ENCODE results near the gene SLC66A1. TPM values are rescaled to one million over a fixed set of nuclear protein-coding genes. Genes with fewer than 3 reads are reported as not detected.
A peak's percentile ranks its signal among the peaks of the same experiment; 100 is the strongest.

SLC66A1 gene
- total and polyA plus RNA-seq, 5 donors from 2014 or later = 3.2 to 8.7 (median 5.2) TPM

DNA sequence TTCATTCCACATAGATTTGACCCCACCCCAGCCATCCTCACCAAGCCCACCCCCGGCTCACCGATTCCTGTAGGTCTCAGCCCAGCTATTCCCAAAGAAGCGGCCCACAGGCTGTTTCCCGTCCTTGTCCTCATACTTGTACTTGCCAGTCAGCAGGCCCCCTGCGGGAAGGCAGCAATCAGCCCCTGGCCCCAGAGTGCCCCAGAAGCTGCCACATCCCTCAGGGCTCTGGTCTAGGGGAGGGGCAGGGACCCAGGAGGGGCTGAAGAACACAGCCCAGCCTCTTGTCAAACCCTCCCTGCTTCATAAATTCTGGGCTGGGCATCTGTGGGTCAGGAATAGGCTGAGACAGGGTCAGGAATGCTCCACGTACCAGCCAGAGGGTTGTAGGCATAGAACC lies 5.2 kb upstream of the SLC66A1 start:
- Histone ChIP-seq H3K36me3 (ENCODE audit: control insufficient read depth, insufficient read depth, low read length) (peaks cover 43% of the 10 kb centered on the region), H3K9me3 (ENCODE audit: control insufficient read depth in 2 of 2, low read length in 2 of 2) (no peaks in the 10 kb centered on the region), H3K4me3 (ENCODE audit: low read depth, low read length) (no peak overlapping the region), H3K27ac (ENCODE audit: insufficient read depth, low read length, poor library complexity, severe bottlenecking) (no peak overlapping the region), H3K27me3 (ENCODE audit: control insufficient read depth, insufficient read depth, low read length) (no peaks in the 10 kb centered on the region), H3K4me1 (ENCODE audit: control insufficient read depth, insufficient read depth, low read length, poor library complexity, severe bottlenecking) (peaks cover 12% of the 10 kb centered on the region)
- DNase-seq = no peak
- no peaks in the 10 kb centered on the region for H3K9me3 Mint-ChIP-seq
- H3K4me3 Mint-ChIP-seq = no peak overlapping the region
- no peaks in the 10 kb centered on the region for H3K27me3 Mint-ChIP-seq
- no peak for ATAC-seq (ENCODE audit: low read depth in 2 of 2)
- H3K27ac Mint-ChIP-seq = no peak overlapping the region
- H3K4me1 Mint-ChIP-seq = peaks cover 0 to 30% (median 18%) of the 10 kb centered on the region in 4 donors
- H3K36me3 Mint-ChIP-seq = peaks cover 40% of the 10 kb centered on the region

GRCh38 chr1:19307794-19308508 lies 4.2 kb upstream of the SLC66A1 start:
- Mint-ChIP-seq H3K36me3 (peaks cover 36% of the 10 kb centered on the region), H3K9me3 (no peaks in the 10 kb centered on the region), H3K4me1 (peaks cover 0 to 34% (median 20%) of the 10 kb centered on the region in 4 donors), H3K27me3 (no peaks in the 10 kb centered on the region), H3K4me3 (peak overlapping the region; percentile 13 to 72 (median 48)), H3K27ac (no peak overlapping the region)
- ATAC-seq (ENCODE audit: low read depth in 2 of 2) (no peak), DNase-seq (no peak)
- no peak overlapping the region for H3K4me3 ChIP-seq (ENCODE audit: low read depth, low read length)
- no peaks in the 10 kb centered on the region for H3K27me3 ChIP-seq (ENCODE audit: control insufficient read depth, insufficient read depth, low read length)
- peaks cover 42% of the 10 kb centered on the region for H3K36me3 ChIP-seq (ENCODE audit: control insufficient read depth, insufficient read depth, low read length)
- H3K27ac ChIP-seq (ENCODE audit: insufficient read depth, low read length, poor library complexity, severe bottlenecking) = no peak overlapping the region
- H3K4me1 ChIP-seq (ENCODE audit: control insufficient read depth, insufficient read depth, low read length, poor library complexity, severe bottlenecking) = peaks cover 19% of the 10 kb centered on the region
- no peaks in the 10 kb centered on the region for H3K9me3 ChIP-seq (ENCODE audit: control insufficient read depth in 2 of 2, low read length in 2 of 2)

DNA sequence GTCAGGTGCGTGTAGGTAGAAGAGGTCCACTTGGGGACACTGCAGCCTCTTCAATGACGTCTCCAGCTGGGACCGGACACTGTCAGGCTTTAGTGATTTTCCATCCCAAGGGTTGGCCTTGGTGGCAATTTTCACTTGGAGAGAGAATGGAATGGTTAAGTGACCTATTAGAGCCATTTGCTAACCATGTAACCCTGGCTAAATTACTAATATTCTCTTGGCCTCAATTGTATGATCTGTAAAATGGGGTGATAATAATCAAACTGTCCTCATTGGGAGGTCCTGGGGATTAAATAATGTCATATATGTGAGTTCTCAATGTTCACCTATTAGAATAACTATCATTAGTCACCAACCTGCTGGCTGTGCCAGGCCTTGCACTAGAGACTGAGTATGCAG lies 3.6 kb upstream of the SLC66A1 start:
- H3K4me3 Mint-ChIP-seq = peak overlapping the region in 2 of 4 donors; percentile 70 to 86
- Histone ChIP-seq H3K4me1 (ENCODE audit: control insufficient read depth, insufficient read depth, low read length, poor library complexity, severe bottlenecking) (peaks cover 25% of the 10 kb centered on the region), H3K9me3 (ENCODE audit: control insufficient read depth in 2 of 2, low read length in 2 of 2) (no peaks in the 10 kb centered on the region), H3K4me3 (ENCODE audit: low read depth, low read length) (no peak overlapping the region), H3K27ac (ENCODE audit: insufficient read depth, low read length, poor library complexity, severe bottlenecking) (no peak overlapping the region), H3K36me3 (ENCODE audit: control insufficient read depth, insufficient read depth, low read length) (peaks cover 36% of the 10 kb centered on the region), H3K27me3 (ENCODE audit: control insufficient read depth, insufficient read depth, low read length) (no peaks in the 10 kb centered on the region)
- ATAC-seq (ENCODE audit: low read depth in 2 of 2) = no peak
- H3K27ac Mint-ChIP-seq = no peak overlapping the region
- H3K4me1 Mint-ChIP-seq = peaks cover 0 to 39% (median 25%) of the 10 kb centered on the region in 4 donors
- H3K9me3 Mint-ChIP-seq = no peaks in the 10 kb centered on the region
- H3K36me3 Mint-ChIP-seq = peaks cover 33% of the 10 kb centered on the region
- no peak for DNase-seq
- H3K27me3 Mint-ChIP-seq = no peaks in the 10 kb centered on the region

- no peak for ATAC-seq (ENCODE audit: low read depth in 2 of 2)
- DNase-seq = no peak
- Histone ChIP-seq H3K4me1 (ENCODE audit: control insufficient read depth, insufficient read depth, low read length, poor library complexity, severe bottlenecking) (peaks cover 26% of the 10 kb centered on the region), H3K27ac (ENCODE audit: insufficient read depth, low read length, poor library complexity, severe bottlenecking) (no peak overlapping the region), H3K36me3 (ENCODE audit: control insufficient read depth, insufficient read depth, low read length) (peaks cover 30% of the 10 kb centered on the region), H3K27me3 (ENCODE audit: control insufficient read depth, insufficient read depth, low read length) (no peaks in the 10 kb centered on the region), H3K9me3 (ENCODE audit: control insufficient read depth in 2 of 2, low read length in 2 of 2) (no peaks in the 10 kb centered on the region), H3K4me3 (ENCODE audit: low read depth, low read length) (no peak overlapping the region)
- Mint-ChIP-seq H3K27me3 (no peaks in the 10 kb centered on the region), H3K4me1 (peaks cover 0 to 44% (median 26%) of the 10 kb centered on the region in 4 donors), H3K9me3 (no peaks in the 10 kb centered on the region), H3K27ac (no peak overlapping the region), H3K4me3 (peak overlapping the region; percentile 5 to 86 (median 48)), H3K36me3 (peaks cover 29% of the 10 kb centered on the region)
These were observed 2.9 kb upstream of the SLC66A1 start for GRCh38 chr1:19309123-19309813.

GRCh38 chr1:19310061-19310460 lies 2.1 kb upstream of the SLC66A1 start:
- H3K27ac ChIP-seq (ENCODE audit: insufficient read depth, low read length, poor library complexity, severe bottlenecking) = no peak overlapping the region
- peaks cover 22% of the 10 kb centered on the region for H3K36me3 ChIP-seq (ENCODE audit: control insufficient read depth, insufficient read depth, low read length)
- H3K9me3 Mint-ChIP-seq = no peaks in the 10 kb centered on the region
- peak overlapping the region; percentile 59 to 97 (median 82) for H3K4me3 Mint-ChIP-seq
- ATAC-seq (ENCODE audit: low read depth in 2 of 2) (no peak), DNase-seq (no peak)
- no peak overlapping the region for H3K4me3 ChIP-seq (ENCODE audit: low read depth, low read length)
- H3K4me1 Mint-ChIP-seq = peaks cover 0 to 44% (median 26%) of the 10 kb centered on the region in 4 donors
- H3K27me3 Mint-ChIP-seq = no peaks in the 10 kb centered on the region
- peaks cover 21% of the 10 kb centered on the region for H3K36me3 Mint-ChIP-seq
- peaks cover 26% of the 10 kb centered on the region for H3K4me1 ChIP-seq (ENCODE audit: control insufficient read depth, insufficient read depth, low read length, poor library complexity, severe bottlenecking)
- H3K27ac Mint-ChIP-seq = no peak overlapping the region
- H3K9me3 ChIP-seq (ENCODE audit: control insufficient read depth in 2 of 2, low read length in 2 of 2) = no peaks in the 10 kb centered on the region
- no peaks in the 10 kb centered on the region for H3K27me3 ChIP-seq (ENCODE audit: control insufficient read depth, insufficient read depth, low read length)

DNA sequence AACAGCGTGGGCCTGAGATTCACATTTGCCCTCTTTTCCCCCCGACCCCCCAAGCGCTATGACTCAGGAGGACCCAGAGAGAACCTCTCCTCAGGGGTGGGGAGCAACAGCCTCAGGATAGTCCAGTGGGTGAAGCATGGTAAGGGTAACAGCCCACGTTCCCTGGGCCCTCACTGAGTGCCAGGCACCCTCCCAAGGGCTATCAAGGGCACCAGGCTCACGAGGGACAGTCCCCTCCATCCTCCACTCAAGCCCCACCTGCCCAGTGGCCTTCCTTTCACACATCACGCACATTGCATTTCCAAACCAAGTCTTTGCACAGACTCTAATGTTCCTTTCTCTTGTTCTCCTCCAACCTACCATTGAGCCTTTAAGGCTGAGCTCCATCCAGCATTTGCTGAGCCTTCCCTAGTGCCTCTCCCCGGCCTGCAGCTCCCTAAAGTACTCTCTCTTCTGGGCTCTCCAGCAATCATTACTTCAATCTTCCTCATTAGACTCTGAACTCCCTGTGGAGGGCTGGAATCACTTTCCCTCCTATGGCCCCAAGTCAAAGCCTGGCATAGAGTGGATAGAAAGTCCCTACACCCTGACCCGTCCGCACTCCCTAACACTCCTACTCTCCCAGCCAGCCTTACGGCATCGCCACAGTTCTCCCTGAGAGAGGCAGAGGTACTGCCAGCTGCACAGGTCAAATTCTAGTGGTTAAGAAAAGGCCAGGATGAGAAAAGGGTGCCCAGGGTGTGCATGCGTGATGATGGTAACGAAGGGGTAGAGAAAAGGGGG lies 1.2 kb upstream of the SLC66A1 start:
- Histone ChIP-seq H3K9me3 (ENCODE audit: control insufficient read depth in 2 of 2, low read length in 2 of 2) (no peaks in the 10 kb centered on the region), H3K27ac (ENCODE audit: insufficient read depth, low read length, poor library complexity, severe bottlenecking) (no peak overlapping the region), H3K4me1 (ENCODE audit: control insufficient read depth, insufficient read depth, low read length, poor library complexity, severe bottlenecking) (peaks cover 26% of the 10 kb centered on the region), H3K4me3 (ENCODE audit: low read depth, low read length) (peak overlapping the region; percentile 59), H3K27me3 (ENCODE audit: control insufficient read depth, insufficient read depth, low read length) (no peaks in the 10 kb centered on the region), H3K36me3 (ENCODE audit: control insufficient read depth, insufficient read depth, low read length) (peaks cover 14% of the 10 kb centered on the region)
- peaks cover 15% of the 10 kb centered on the region for H3K36me3 Mint-ChIP-seq
- no peaks in the 10 kb centered on the region for H3K27me3 Mint-ChIP-seq
- DNase-seq (peak in 1 of 3 donors; percentile 28), ATAC-seq (ENCODE audit: low read depth in 2 of 2) (no peak)
- peaks cover 0 to 48% (median 29%) of the 10 kb centered on the region in 4 donors for H3K4me1 Mint-ChIP-seq
- H3K9me3 Mint-ChIP-seq = no peaks in the 10 kb centered on the region
- peak overlapping the region; percentile 42 to 96 (median 65) for H3K27ac Mint-ChIP-seq
- H3K4me3 Mint-ChIP-seq = peak overlapping the region; percentile 78 to 97 (median 86)

- Histone ChIP-seq H3K9me3 (ENCODE audit: control insufficient read depth in 2 of 2, low read length in 2 of 2) (no peaks in the 10 kb centered on the region), H3K36me3 (ENCODE audit: control insufficient read depth, insufficient read depth, low read length) (peaks cover 14% of the 10 kb centered on the region), H3K27me3 (ENCODE audit: control insufficient read depth, insufficient read depth, low read length) (no peaks in the 10 kb centered on the region), H3K4me1 (ENCODE audit: control insufficient read depth, insufficient read depth, low read length, poor library complexity, severe bottlenecking) (peaks cover 26% of the 10 kb centered on the region), H3K4me3 (ENCODE audit: low read depth, low read length) (peak overlapping the region; percentile 59), H3K27ac (ENCODE audit: insufficient read depth, low read length, poor library complexity, severe bottlenecking) (peak overlapping the region; percentile 14)
- Mint-ChIP-seq H3K4me1 (peaks cover 0 to 52% (median 29%) of the 10 kb centered on the region in 4 donors), H3K4me3 (peak overlapping the region; percentile 78 to 97 (median 86)), H3K36me3 (peaks cover 15% of the 10 kb centered on the region), H3K9me3 (no peaks in the 10 kb centered on the region), H3K27me3 (no peaks in the 10 kb centered on the region), H3K27ac (peak overlapping the region; percentile 42 to 96 (median 65))
- ATAC-seq (ENCODE audit: low read depth in 2 of 2) = peak; percentile 10 to 12
- DNase-seq = peak in 2 of 3 donors; percentile 6 to 32
These were observed 609 bp upstream of the SLC66A1 start for GRCh38 chr1:19311503-19311930.
